Measurements from ENCODE around the gene UBFD1. TPM values are rescaled to one million over a fixed set of nuclear protein-coding genes. Genes with fewer than 3 reads are reported as not detected.

Gene UBFD1
- total and polyA plus RNA-seq, 7 donors = 44.8 to 147 (median 115) TPM

- Histone ChIP-seq H3K4me3 (no peak overlapping the region), H3K4me1 (no peaks in the 10 kb centered on the region), H3K36me3 (ENCODE audit: insufficient read depth in 1 of 2, low read depth in 1 of 2) (peaks cover 2 to 23% of the 10 kb centered on the region in 2 donors), H3K9me3 (no peaks in the 10 kb centered on the region), H3K27ac (no peak overlapping the region), H3K27me3 (ENCODE audit: insufficient read depth in 3 of 3, low read length in 2 of 3) (no peaks in the 10 kb centered on the region)
- DNase-seq (no peak), ATAC-seq (no peak)
- TF ChIP-seq CTCF (IDR thresholded peaks at IDR 0.05) = no peak
- 84 to 90% (median 85%) methylated on average over 7 of the region's 7 CpGs for WGBS, 3 donors
- intact Hi-C loops (cut with DNase I) = loop anchor here in 1 of 2 donors (5.0 kb wide), 1 partner anchor 43 kb away; the partner anchor contains the start of genes EARS2 and UBFD1
Observed at GRCh38 chr16:23514381-23515152, 43.0 kb upstream of the UBFD1 start.

GRCh38 chr16:23515881-23516280 lies 41.6 kb upstream of the UBFD1 start:
- intact Hi-C loops (cut with DNase I) = no loop called here
- ATAC-seq (no peak), DNase-seq (no peak)
- Histone ChIP-seq H3K27ac (no peak overlapping the region), H3K27me3 (ENCODE audit: insufficient read depth in 3 of 3, low read length in 2 of 3) (no peaks in the 10 kb centered on the region), H3K9me3 (no peaks in the 10 kb centered on the region), H3K4me1 (no peaks in the 10 kb centered on the region), H3K36me3 (ENCODE audit: insufficient read depth in 1 of 2, low read depth in 1 of 2) (peaks cover 2 to 33% of the 10 kb centered on the region in 2 donors), H3K4me3 (no peak overlapping the region)
- TF ChIP-seq CTCF (IDR thresholded peaks at IDR 0.05) = no peak
- WGBS, 3 donors = 97 to 98% (median 98%) methylated on average over 5 of the region's 5 CpGs

- H3K27ac ChIP-seq = no peak overlapping the region
- TF ChIP-seq CTCF (IDR thresholded peaks at IDR 0.05) = no peak
- no peaks in the 10 kb centered on the region for H3K4me1 ChIP-seq
- ATAC-seq (no peak), DNase-seq (no peak)
- H3K9me3 ChIP-seq = no peaks in the 10 kb centered on the region
- H3K27me3 ChIP-seq (ENCODE audit: insufficient read depth in 3 of 3, low read length in 2 of 3) = no peaks in the 10 kb centered on the region
- intact Hi-C loops (cut with DNase I) = no loop called here
- peaks cover 2 to 39% of the 10 kb centered on the region in 2 donors for H3K36me3 ChIP-seq (ENCODE audit: insufficient read depth in 1 of 2, low read depth in 1 of 2)
- WGBS, 3 donors = 79 to 89% (median 84%) methylated on average over 4 of the region's 4 CpGs
- no peak overlapping the region for H3K4me3 ChIP-seq
Observed at GRCh38 chr16:23516366-23517137, 41.0 kb upstream of the UBFD1 start.

GRCh38 chr16:23518435-23518891 lies 39.1 kb upstream of the UBFD1 start:
- no peak overlapping the region for H3K27ac ChIP-seq
- ATAC-seq (peak in 2 of 4 donors; percentile 37 to 40), DNase-seq (no peak)
- intact Hi-C loops (cut with DNase I) = no loop called here
- H3K4me3 ChIP-seq = no peak overlapping the region
- H3K4me1 ChIP-seq = no peaks in the 10 kb centered on the region
- no peaks in the 10 kb centered on the region for H3K27me3 ChIP-seq (ENCODE audit: insufficient read depth in 3 of 3, low read length in 2 of 3)
- H3K9me3 ChIP-seq = no peaks in the 10 kb centered on the region
- TF ChIP-seq CTCF (IDR thresholded peaks at IDR 0.05) = no peak
- 61 to 63% (median 62%) methylated on average over 3 of the region's 3 CpGs for WGBS, 3 donors
- H3K36me3 ChIP-seq (ENCODE audit: insufficient read depth in 1 of 2, low read depth in 1 of 2) = peaks cover 17 to 58% of the 10 kb centered on the region in 2 donors

All from psoas muscle (tissue), 8 donors.